Endothelial cell of umbilical vein (primary cell): ENCODE measurements around the gene ARID1B. TPM values are rescaled to one million over a fixed set of nuclear protein-coding genes. Genes with fewer than 3 reads are reported as not detected.

Experiments used
- BruUV-seq: library from RNA; stranded (reverse); fragments of 400-500 nt; replicated peaks from 2 replicates; lab custom pipeline; 2021; lab: Mats Ljungman, UMichigan
- CTCF ChIA-PET: fragments of 300-600, 350-600 bp; sonication (Branson Sonifier 250); formaldehyde crosslinking; loops from one replicate; lab custom pipeline; 2021; ENCODE audit warnings: antibody characterized with exemption, inconsistent platforms; lab: Charles Lee
- POLR2A ChIA-PET: fragments of 300-600, 350-600 bp; sonication (Branson Sonifier 250); formaldehyde crosslinking; loops from one replicate; lab custom pipeline; 2021; ENCODE audit warnings: antibody characterized with exemption, inconsistent platforms; lab: Charles Lee
- DNase-seq: peaks from one replicate; pipeline ENCODE4 v3.0.0-alpha.2; 2011; ENCODE audit warnings: low read depth, low spot score
- FAIRE-seq: peaks from 2 replicates; lab custom pipeline; 2011; peaks lifted over from hg19 to GRCh38; lab: Jason Lieb, UNC
- H2AFZ ChIP-seq: 2 replicates; pipeline ENCODE4 v1.6.0; 2012; ENCODE audit warnings: low read depth, low read length, control low read depth, inconsistent platforms
- H3K27ac ChIP-seq: 2 replicates; pipeline ENCODE4 v1.5.1; 2011; ENCODE audit warnings: low read depth, mild to moderate bottlenecking, control low read depth, low read length, moderate library complexity; ENCODE audit not compliant: insufficient read depth
- H3K27me3 ChIP-seq, 2 experiments: 2 replicates each; pipeline versions ENCODE4 v1.6.0 to v1.6.1; 2011; ENCODE audit warnings: low read length in 2 of 2, mixed read lengths in 1 of 2; ENCODE audit not compliant: control insufficient read depth in 2 of 2, insufficient read depth in 2 of 2
- H3K36me3 ChIP-seq, 2 experiments: 2 replicates in 1 of 2; 3 replicates in 1 of 2; pipeline ENCODE4 v1.5.1; 2011; ENCODE audit warnings: low read length in 2 of 2, mild to moderate bottlenecking in 1 of 2, moderate library complexity in 1 of 2; ENCODE audit not compliant: control insufficient read depth in 2 of 2, insufficient read depth in 2 of 2; ENCODE audit errors: extremely low read depth in 1 of 2
- H3K4me1 ChIP-seq: 3 replicates; pipeline ENCODE4 v1.5.1; 2011; ENCODE audit warnings: mild to moderate bottlenecking, low read length; ENCODE audit not compliant: control insufficient read depth, insufficient read depth; ENCODE audit errors: extremely low read depth
- H3K4me2 ChIP-seq: 2 replicates; pipeline ENCODE4 v1.6.1; 2011; ENCODE audit warnings: low read length, control low read depth, mixed read lengths; ENCODE audit not compliant: insufficient read depth
- H3K4me3 ChIP-seq, 3 experiments: fragments of 200-600 bp in 1 of 3; sonication (generic), shearing (Covaris generic) in 1 of 3; replicated peaks in 1 of 3; 2 replicates each; pipeline ENCODE4 v1.5.1; 2011 to 2016; ENCODE audit warnings: control low read depth in 3 of 3, low read length in 3 of 3, mild to moderate bottlenecking in 2 of 3, inconsistent platforms in 1 of 3, low read depth in 1 of 3, moderate library complexity in 1 of 3; ENCODE audit not compliant: insufficient read depth in 1 of 3
- H3K79me2 ChIP-seq: 2 replicates; pipeline ENCODE4 v1.6.0; 2012; ENCODE audit warnings: low read length, inconsistent platforms; ENCODE audit not compliant: control insufficient read depth, insufficient read depth
- H3K9ac ChIP-seq: replicated peaks from 2 replicates; pipeline ENCODE3; 2011; ENCODE audit warnings: low read length, control low read depth; ENCODE audit not compliant: insufficient read depth; ENCODE audit errors: extremely low read depth
- H3K9me1 ChIP-seq: replicated peaks from 3 replicates; pipeline ENCODE4 v1.6.0; 2011; ENCODE audit warnings: mild to moderate bottlenecking, low read length; ENCODE audit not compliant: control insufficient read depth, insufficient read depth; ENCODE audit errors: extremely low read depth
- H3K9me3 ChIP-seq: replicated peaks from 2 replicates; pipeline ENCODE4 v1.5.1; 2012; ENCODE audit warnings: low read length, inconsistent platforms; ENCODE audit not compliant: control insufficient read depth, insufficient read depth
- H4K20me1 ChIP-seq: replicated peaks from 2 replicates; pipeline ENCODE3; 2011; ENCODE audit warnings: mild to moderate bottlenecking, low read length; ENCODE audit not compliant: control insufficient read depth, insufficient read depth; ENCODE audit errors: extremely low read depth
- GATA2 ChIP-seq: IDR thresholded peaks from 2 replicates; pipeline ENCODE4 v1.7.0; 2011; ENCODE audit warnings: low read depth, mild to moderate bottlenecking, moderate library complexity, mixed read lengths, low read length; ENCODE audit not compliant: insufficient read length, insufficient read depth
- JUN ChIP-seq: IDR thresholded peaks from 2 replicates; pipeline ENCODE4 v1.6.1; 2011; ENCODE audit warnings: borderline replicate concordance, low read depth; ENCODE audit not compliant: insufficient read length, insufficient read depth
- MYC ChIP-seq: IDR thresholded peaks from one replicate; pipeline ENCODE4 v1.6.1; 2011; ENCODE audit warnings: mild to moderate bottlenecking, low read depth, low read length
- dilution Hi-C: fragments of 300-500 bp; cut with MboI; formaldehyde crosslinking; loops from one replicate; pipeline ENCODE4 v1.15.0; 2019; ENCODE audit warnings: low sequenced_read_pairs; ENCODE audit not compliant: extremely low pct_ligation_motif_present
- intact Hi-C: fragments of 100-400 bp; cut with micrococcal nuclease; formaldehyde crosslinking; loops from one replicate; pipeline ENCODE4 v1.10.0; 2022
- polyA plus RNA-seq, 4 experiments: library from polyadenylated mRNA; depleted of rRNA in 3 of 4; stranded (reverse) in 3 of 4; unstranded in 1 of 4; fragments of >200 nt; gene quantifications; 2 replicates each; pipeline versions ENCODE4 v1.2.1 to v1.2.3, GENCODE V29; 2011 to 2012; ENCODE audit warnings: missing spikeins in 1 of 4
- total RNA-seq: library from RNA; stranded (reverse); gene quantifications from 2 replicates; pipeline ENCODE4 v1.2.3, GENCODE V29; 2021
- TF ChIP-seq, protein P1 (sequence below): IDR thresholded peaks from 2 replicates; pipeline ENCODE4 v1.6.1; 2011; ENCODE audit not compliant: insufficient read depth, insufficient read length

ARID1B gene
- total and polyA plus RNA-seq, 2 donors (not counting 3 experiments of a cell fraction or from before 2014, with no cell fraction given), result 21.8 to 89.5 TPM

- H2AFZ ChIP-seq, result no peak overlapping the region
These were observed 77.4 kb downstream of the ARID1B start for GRCh38 chr6:156854466-156855161.

GRCh38 chr6:156857573-156857972 is 80.4 kb downstream of the ARID1B start:
- Histone ChIP-seq H2AFZ (no peak overlapping the region), H3K4me2 (no peak overlapping the region), H3K9me3 (no peaks in the 10 kb centered on the region), H3K27me3 (no peaks in the 10 kb centered on the region), H3K4me1 (no peaks in the 10 kb centered on the region), H3K79me2 (peaks cover 90% of the 10 kb centered on the region), H3K27ac (no peak overlapping the region), H3K9me1 (no peaks in the 10 kb centered on the region), H4K20me1 (peaks cover 7% of the 10 kb centered on the region), H3K9ac (no peak overlapping the region), H3K36me3 (no peaks in the 10 kb centered on the region), H3K4me3 (no peak overlapping the region)
- no TSS peak for BruUV-seq
- ChIA-PET POLR2A (no interaction called here), CTCF (no interaction called here)
- dilution Hi-C loops, result no loop called here
- intact Hi-C loops, result no loop called here
- DNase-seq (no peak), FAIRE-seq (no peak)
- no peak for TF ChIP-seq MYC

More at GRCh38 chr6:156854466-156855161, 77.4 kb downstream of the ARID1B start:
- Histone ChIP-seq H3K9ac (no peak overlapping the region), H3K27ac (no peak overlapping the region), H3K79me2 (peaks cover 93% of the 10 kb centered on the region), H3K27me3 (no peaks in the 10 kb centered on the region), H4K20me1 (peaks cover 17% of the 10 kb centered on the region), H3K4me1 (no peaks in the 10 kb centered on the region), H3K9me1 (no peaks in the 10 kb centered on the region), H3K9me3 (no peaks in the 10 kb centered on the region), H3K4me2 (no peak overlapping the region), H3K4me3 (no peak overlapping the region), H3K36me3 (no peaks in the 10 kb centered on the region)
- ChIA-PET CTCF (no interaction called here), POLR2A (no interaction called here)
- dilution Hi-C loops (no loop called here), intact Hi-C loops (no loop called here)
- BruUV-seq, result no TSS peak
- FAIRE-seq (no peak), DNase-seq (no peak)
- no peak for TF ChIP-seq GATA2
- no peak for TF ChIP-seq JUN
- TF ChIP-seq, protein P1, sequence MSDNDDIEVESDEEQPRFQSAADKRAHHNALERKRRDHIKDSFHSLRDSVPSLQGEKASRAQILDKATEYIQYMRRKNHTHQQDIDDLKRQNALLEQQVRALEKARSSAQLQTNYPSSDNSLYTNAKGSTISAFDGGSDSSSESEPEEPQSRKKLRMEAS, result no peak
- no peak for TF ChIP-seq MYC
